ENCODE results near the gene GSTM4.
A peak's percentile ranks its signal among the peaks of the same experiment; 100 is the strongest.

The GSTM4 gene

DNA sequence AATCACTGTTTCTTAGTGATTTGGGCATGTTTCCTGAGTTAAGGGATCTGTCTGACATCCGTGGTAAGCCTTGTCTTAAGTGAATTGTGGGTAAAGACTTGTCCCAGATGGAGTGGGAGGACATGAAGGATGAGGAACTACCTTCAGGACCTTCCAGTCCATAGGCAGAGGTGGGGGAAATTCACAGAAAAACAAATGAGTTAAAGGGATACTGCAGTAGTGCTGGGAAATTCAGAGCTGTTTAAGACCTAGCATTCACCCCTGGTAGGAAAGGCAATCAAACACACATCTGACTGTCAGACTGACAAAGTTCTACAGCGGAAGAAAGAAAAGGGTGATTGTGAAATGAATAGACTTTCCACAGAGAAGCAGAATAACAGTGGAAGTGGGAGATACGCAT, 39.5 kb upstream of the GSTM4 start:
- in situ Hi-C loops (cut with MboI; ENCODE audit: low sequenced_read_pairs, unreplicated experiment): no loop called here
- no peak for TF ChIP-seq CTCF (IDR thresholded peaks at IDR 0.05; ENCODE audit: borderline replicate concordance, control extremely low read depth, extremely low read depth, insufficient read depth, missing control alignments)
- DNase-seq (ENCODE audit: low spot score): no peak

GRCh38 chr1:109617291-109617801, 38.6 kb upstream of the GSTM4 start:
- no peak for TF ChIP-seq CTCF (IDR thresholded peaks at IDR 0.05; ENCODE audit: borderline replicate concordance, control extremely low read depth, extremely low read depth, insufficient read depth, missing control alignments)
- in situ Hi-C loops (cut with MboI; ENCODE audit: low sequenced_read_pairs, unreplicated experiment): no loop called here
- peak; percentile 16 for DNase-seq (ENCODE audit: low spot score)

GRCh38 chr1:109618661-109619575, 37.0 kb upstream of the GSTM4 start:
- in situ Hi-C loops (cut with MboI; ENCODE audit: low sequenced_read_pairs, unreplicated experiment): no loop called here
- DNase-seq (ENCODE audit: low spot score): no peak
- TF ChIP-seq CTCF (IDR thresholded peaks at IDR 0.05; ENCODE audit: borderline replicate concordance, control extremely low read depth, extremely low read depth, insufficient read depth, missing control alignments): no peak

DNA sequence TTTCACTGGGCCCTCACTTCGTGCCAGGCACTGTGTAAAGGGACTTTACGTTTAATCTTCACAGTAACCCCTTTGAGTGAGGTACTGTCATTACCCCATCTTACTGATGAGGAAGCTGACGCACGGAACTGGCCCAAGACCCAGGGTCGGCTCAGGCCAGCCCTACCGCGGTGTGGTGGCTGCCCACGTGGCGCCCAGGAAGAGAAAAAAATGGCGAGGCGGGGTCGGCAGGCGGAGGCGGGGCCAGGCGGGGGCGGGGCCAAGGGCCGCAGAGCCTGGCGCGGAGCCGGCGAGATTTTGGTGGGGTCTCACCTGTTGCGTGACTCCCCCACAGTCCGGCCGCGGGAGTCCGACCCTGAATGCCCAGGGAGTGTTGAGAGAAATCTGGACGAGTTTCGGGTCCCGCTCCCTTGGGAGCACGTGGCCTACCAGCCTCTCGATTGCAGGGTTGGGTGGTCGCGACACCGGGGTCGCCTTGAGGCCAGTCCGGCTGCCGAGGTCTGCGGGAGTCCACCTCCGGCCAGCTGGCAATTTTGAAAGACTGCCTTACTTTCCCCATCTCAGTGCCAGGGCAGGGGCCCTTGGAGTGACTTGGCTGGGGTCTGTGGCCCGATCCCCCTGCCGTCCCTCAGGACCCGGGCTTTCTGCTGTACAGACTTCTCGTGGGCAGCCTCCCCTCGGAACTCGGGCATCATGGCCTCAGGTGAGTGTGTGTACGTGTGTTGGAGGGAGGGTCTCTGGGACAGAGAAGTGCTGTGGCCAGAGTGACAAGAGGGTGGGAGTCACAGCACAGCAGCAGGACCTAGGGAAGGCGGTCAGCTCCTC, 36.1 kb upstream of the GSTM4 start, which contains the start of the genes AMPD2 and GNAT2:
TSS of gene AMPD2 (plus strand) at position 262 of the 825 bp plus-strand sequence. CDS start 1,339 bp downstream, outside the sequence.
TSS of gene GNAT2 (minus strand) at position 41 of the 825 bp plus-strand sequence. CDS start 6,746 bp downstream, outside the sequence.
- TF ChIP-seq CTCF (IDR thresholded peaks at IDR 0.05; ENCODE audit: borderline replicate concordance, control extremely low read depth, extremely low read depth, insufficient read depth, missing control alignments): no peak
- in situ Hi-C loops (cut with MboI; ENCODE audit: low sequenced_read_pairs, unreplicated experiment): loop anchor here (5.0 kb wide), 1 partner anchor 72 kb away; the partner anchor contains the start of gene GNAI3
- peak; percentile 92 for DNase-seq (ENCODE audit: low spot score)

DNA sequence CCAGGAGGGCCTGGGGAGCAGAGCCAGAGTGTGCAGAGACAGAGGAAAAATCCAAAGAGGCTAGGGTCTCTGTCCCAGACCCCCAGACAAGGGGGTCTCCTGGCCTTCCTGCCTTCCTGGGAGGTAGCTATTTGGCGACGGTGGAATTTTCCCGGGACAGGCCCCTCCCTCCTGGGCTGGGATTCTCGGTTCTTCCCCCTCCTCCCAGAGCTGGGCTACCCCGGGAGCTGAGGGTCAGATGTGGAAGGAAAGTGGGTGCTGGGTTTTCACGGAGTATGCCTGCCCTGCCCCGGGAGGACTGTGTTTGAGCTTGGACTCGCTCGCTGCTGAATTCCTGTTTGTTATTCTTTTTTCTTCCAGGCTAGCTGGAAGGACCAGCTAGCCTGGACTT, 35.5 kb upstream of the GSTM4 start:
- in situ Hi-C loops (cut with MboI; ENCODE audit: low sequenced_read_pairs, unreplicated experiment): loop anchor here (5.0 kb wide), 1 partner anchor 73 kb away; the partner anchor contains the start of gene GNAI3
- DNase-seq (ENCODE audit: low spot score): no peak
- TF ChIP-seq CTCF (IDR thresholded peaks at IDR 0.05; ENCODE audit: borderline replicate concordance, control extremely low read depth, extremely low read depth, insufficient read depth, missing control alignments): no peak

- peak; percentile 97 for DNase-seq (ENCODE audit: low spot score)
- no peak for TF ChIP-seq CTCF (IDR thresholded peaks at IDR 0.05; ENCODE audit: borderline replicate concordance, control extremely low read depth, extremely low read depth, insufficient read depth, missing control alignments)
- in situ Hi-C loops (cut with MboI; ENCODE audit: low sequenced_read_pairs, unreplicated experiment): loop anchor here (5.0 kb wide), 1 partner anchor 74 kb away; the partner anchor contains the start of gene GNAI3
Observed at GRCh38 chr1:109620841-109621286, 35.0 kb upstream of the GSTM4 start.

Measured in GM13976 (cell line).